A673 (cell line): ENCODE data around the gene ASPSCR1. TPM values are rescaled to one million over a fixed set of nuclear protein-coding genes. Genes with fewer than 3 reads are reported as not detected.
"Not testable (repeated sequence)": the region's sequence is repeated elsewhere in the genome, so short reads cannot be mapped to it uniquely, and the experiment has no call there.

Source experiments
- BruUV-seq: library from RNA; stranded (reverse); fragments of 400-500 nt; replicated peaks from 2 replicates; lab custom pipeline; 2021; lab: Mats Ljungman, UMichigan
- CTCF ChIA-PET: fragments of 300-600 bp; sonication (Branson Sonifier 250); formaldehyde crosslinking; loops from one replicate; lab custom pipeline; 2022; ENCODE audit warnings: antibody characterized with exemption; lab: Charles Lee
- POLR2A ChIA-PET: fragments of 300-600 bp; sonication (Branson Sonifier 250); formaldehyde crosslinking; loops from one replicate; lab custom pipeline; 2022; ENCODE audit warnings: antibody characterized with exemption; ENCODE audit not compliant: low non-redundant PET; lab: Charles Lee
- DNase-seq: peaks from one replicate; pipeline ENCODE4 v3.0.0-alpha.2; 2015; ENCODE audit warnings: low spot score
- H3K27ac ChIP-seq: fragments of 200-600 bp; sonication (generic); 2 replicates; pipeline ENCODE4 v1.5.1; 2016; ENCODE audit warnings: mixed run types, low read depth, mild to moderate bottlenecking, mixed read lengths, antibody characterized with exemption, low read length; ENCODE audit not compliant: poor library complexity, severe bottlenecking
- H3K27me3 ChIP-seq: fragments of 200-600 bp; sonication (generic); replicated peaks from 2 replicates; pipeline ENCODE4 v1.6.1; 2017; ENCODE audit warnings: mixed run types, low read depth, mild to moderate bottlenecking, mixed read lengths, antibody characterized with exemption, low read length; ENCODE audit not compliant: insufficient read depth, poor library complexity
- H3K36me3 ChIP-seq: fragments of 200-600 bp; sonication (generic); 2 replicates; pipeline ENCODE4 v1.6.1; 2016; ENCODE audit warnings: mixed run types, mild to moderate bottlenecking, mixed read lengths, antibody characterized with exemption, low read length; ENCODE audit not compliant: insufficient read depth, poor library complexity, severe bottlenecking
- H3K4me1 ChIP-seq: fragments of 200-600 bp; sonication (generic); 2 replicates; pipeline ENCODE4 v1.6.1; 2017; ENCODE audit warnings: mixed run types, mild to moderate bottlenecking, mixed read lengths, antibody characterized with exemption, low read length; ENCODE audit not compliant: insufficient read depth, poor library complexity, severe bottlenecking
- H3K4me3 ChIP-seq: fragments of 200-600 bp; sonication (generic); 2 replicates; pipeline ENCODE4 v1.5.1; 2016; ENCODE audit warnings: low read depth, mixed run types, mild to moderate bottlenecking, mixed read lengths, low read length; ENCODE audit not compliant: poor library complexity, severe bottlenecking
- H3K9me3 ChIP-seq: fragments of 200-600 bp; sonication (generic); 2 replicates; pipeline ENCODE4 v1.6.1; 2016; ENCODE audit warnings: mixed run types, low read depth, mild to moderate bottlenecking, mixed read lengths, antibody characterized with exemption, low read length; ENCODE audit not compliant: poor library complexity, severe bottlenecking
- EZH2 ChIP-seq: fragments of 200-600 bp; sonication (generic); IDR thresholded peaks from 2 replicates; pipeline ENCODE4 v1.6.1; 2017; ENCODE audit warnings: borderline replicate concordance, low read depth, mild to moderate bottlenecking, mixed read lengths, antibody characterized with exemption, low read length; ENCODE audit not compliant: poor library complexity, severe bottlenecking
- intact Hi-C: fragments of 100-400 bp; cut with micrococcal nuclease; formaldehyde crosslinking; loops from one replicate; pipeline ENCODE4 v1.10.0; 2022; ENCODE audit not compliant: unreplicated experiment
- total RNA-seq: library from RNA; stranded (reverse); gene quantifications from 2 replicates; pipeline ENCODE4 v1.2.3, GENCODE V29; 2021
- TF ChIP-seq, protein P1 (sequence below): fragments of 300-800, 200-600 bp; sonication (generic); conservative IDR thresholded peaks from 2 replicates; pipeline ENCODE4 v1.5.1; 2017; ENCODE audit warnings: low read depth, mild to moderate bottlenecking, antibody characterized with exemption, low read length, moderate library complexity, mixed read lengths

ASPSCR1 gene
- total RNA-seq, 1 experiment from 2014 or later, result 46.2 TPM

DNA sequence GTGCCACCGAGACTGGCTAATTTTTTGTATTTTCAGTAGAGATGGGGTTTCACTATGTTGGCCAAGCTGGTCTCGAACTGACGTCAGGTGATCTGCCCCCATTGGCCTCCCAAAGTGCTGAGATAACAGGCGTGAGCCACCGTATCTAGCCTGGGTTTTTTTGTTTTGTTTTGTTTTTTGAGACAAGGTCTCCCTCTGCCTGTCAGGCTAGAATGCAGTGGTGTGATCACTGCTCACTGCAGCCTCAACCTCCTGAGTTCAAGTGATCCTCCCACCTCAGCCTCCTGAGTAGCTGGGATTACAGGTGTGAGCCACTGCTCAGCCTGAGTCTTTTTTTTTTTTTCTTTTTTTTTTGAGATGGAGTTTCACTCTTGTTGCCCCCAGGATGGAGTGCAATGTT is 24.0 kb upstream of the ASPSCR1 start:
- H3K27me3 ChIP-seq, H3K27ac ChIP-seq, H3K4me1 ChIP-seq, DNase-seq, H3K9me3 ChIP-seq, H3K36me3 ChIP-seq, intact Hi-C loops, H3K4me3 ChIP-seq, BruUV-seq, POLR2A ChIA-PET: not testable (repeated sequence)
- CTCF ChIA-PET, result interaction anchor here (0.7 kb wide), 1 partner anchor 128 kb away, joined by 3 read pairs; no protein-coding TSS in a partner anchor
- TF ChIP-seq, protein P1, sequence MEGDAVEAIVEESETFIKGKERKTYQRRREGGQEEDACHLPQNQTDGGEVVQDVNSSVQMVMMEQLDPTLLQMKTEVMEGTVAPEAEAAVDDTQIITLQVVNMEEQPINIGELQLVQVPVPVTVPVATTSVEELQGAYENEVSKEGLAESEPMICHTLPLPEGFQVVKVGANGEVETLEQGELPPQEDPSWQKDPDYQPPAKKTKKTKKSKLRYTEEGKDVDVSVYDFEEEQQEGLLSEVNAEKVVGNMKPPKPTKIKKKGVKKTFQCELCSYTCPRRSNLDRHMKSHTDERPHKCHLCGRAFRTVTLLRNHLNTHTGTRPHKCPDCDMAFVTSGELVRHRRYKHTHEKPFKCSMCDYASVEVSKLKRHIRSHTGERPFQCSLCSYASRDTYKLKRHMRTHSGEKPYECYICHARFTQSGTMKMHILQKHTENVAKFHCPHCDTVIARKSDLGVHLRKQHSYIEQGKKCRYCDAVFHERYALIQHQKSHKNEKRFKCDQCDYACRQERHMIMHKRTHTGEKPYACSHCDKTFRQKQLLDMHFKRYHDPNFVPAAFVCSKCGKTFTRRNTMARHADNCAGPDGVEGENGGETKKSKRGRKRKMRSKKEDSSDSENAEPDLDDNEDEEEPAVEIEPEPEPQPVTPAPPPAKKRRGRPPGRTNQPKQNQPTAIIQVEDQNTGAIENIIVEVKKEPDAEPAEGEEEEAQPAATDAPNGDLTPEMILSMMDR, result 0 out of 2 replicates have a peak, but pooled peaks have one; percentile 21

DNA sequence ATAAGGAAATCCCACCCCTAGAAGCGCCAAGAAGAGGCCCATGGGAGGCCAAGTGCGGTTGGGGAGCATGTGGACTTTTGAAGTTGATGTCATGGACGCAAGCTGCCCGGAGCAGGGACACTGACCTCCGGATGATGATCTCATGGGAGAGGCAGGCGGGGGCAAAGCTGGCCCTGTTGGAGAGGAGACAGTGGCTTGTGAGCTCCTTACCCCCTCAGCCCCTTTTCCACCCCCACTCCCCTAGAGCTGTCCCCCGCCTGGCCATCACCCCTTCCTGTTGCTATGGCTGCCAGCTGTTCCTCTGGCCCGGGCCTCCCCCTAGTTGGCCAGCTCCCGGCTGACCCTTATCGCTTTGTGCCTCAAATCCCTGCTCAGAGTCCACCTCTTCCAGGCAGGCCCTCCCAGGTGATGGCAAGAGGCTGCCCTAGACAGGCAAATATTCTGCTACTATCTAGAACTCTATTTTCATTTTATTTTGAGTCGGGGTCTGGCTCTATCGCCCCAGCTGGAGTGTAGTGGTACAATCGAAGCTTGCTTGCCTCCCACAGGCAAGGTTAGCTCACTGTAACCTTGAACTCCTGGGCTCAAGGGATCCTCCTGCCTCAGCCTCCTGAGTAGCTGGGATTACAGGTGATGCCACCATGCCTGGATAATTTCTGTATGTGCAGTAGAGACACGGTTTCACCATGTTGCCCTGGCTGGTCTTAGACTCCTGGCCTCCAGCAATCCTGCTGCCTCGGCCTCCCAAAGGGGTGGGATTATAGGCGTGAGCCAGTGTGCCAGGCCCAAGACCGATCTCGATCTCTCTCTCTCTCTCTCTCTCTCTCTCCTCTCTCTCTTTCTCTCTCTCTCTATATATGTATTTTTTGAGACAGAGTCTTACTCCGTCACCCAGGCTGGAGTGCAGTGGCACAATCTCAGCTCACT is 23.0 kb upstream of the ASPSCR1 start:
- Histone ChIP-seq H3K4me3 (no peak overlapping the region), H3K27ac (no peak overlapping the region), H3K27me3 (peaks cover 14% of the 10 kb centered on the region), H3K4me1 (no peaks in the 10 kb centered on the region), H3K36me3 (no peaks in the 10 kb centered on the region), H3K9me3 (no peaks in the 10 kb centered on the region)
- no peak for DNase-seq
- ChIA-PET CTCF (no interaction called here), POLR2A (no interaction called here)
- no peak for TF ChIP-seq EZH2
- TF ChIP-seq, protein P1, result no peak
- intact Hi-C loops, result loop anchor here (5.0 kb wide), 1 partner anchor 68 kb away; the partner anchor contains the start of genes CENPX and LRRC45
- no TSS peak for BruUV-seq

DNA sequence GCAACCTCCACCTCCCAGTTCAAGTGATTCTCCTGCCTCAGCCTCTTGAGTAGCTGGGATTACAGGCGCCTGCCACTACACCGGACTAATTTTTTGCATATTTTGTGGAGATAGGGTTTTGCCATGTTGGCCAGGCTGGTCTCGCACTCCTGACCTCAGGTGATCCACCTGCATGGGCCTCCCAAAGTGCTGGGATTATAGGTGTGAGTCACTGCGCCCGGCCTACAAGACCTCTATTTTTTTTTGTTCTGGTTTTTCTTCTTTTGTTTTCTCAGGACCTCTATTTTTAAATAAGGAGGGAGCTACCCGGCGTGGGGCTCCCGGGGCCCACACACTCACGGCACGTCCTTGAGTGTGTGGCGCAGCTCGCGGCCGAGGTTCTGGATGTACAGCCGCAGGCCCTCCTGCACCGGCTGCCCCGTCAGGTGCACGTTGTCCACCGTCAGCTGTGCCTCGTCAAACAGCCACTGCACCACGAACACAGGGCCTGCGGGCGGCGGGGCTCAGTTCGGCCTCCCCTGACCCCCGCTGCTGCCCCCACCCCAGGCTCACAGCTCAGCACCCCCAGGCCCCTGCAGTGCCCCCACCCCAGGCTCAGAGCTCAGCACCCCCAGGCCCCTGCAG is 22.3 kb upstream of the ASPSCR1 start:
- Histone ChIP-seq H3K27ac (no peak overlapping the region), H3K27me3 (peaks cover 22% of the 10 kb centered on the region), H3K36me3 (no peaks in the 10 kb centered on the region), H3K4me1 (no peaks in the 10 kb centered on the region), H3K4me3 (no peak overlapping the region), H3K9me3 (no peaks in the 10 kb centered on the region)
- ChIA-PET POLR2A (no interaction called here), CTCF (no interaction called here)
- TF ChIP-seq, protein P1, result no peak
- no peak for TF ChIP-seq EZH2
- intact Hi-C loops, result loop anchor here (5.0 kb wide), 1 partner anchor 67 kb away; the partner anchor contains the start of genes CENPX and LRRC45
- BruUV-seq, result no TSS peak
- no peak for DNase-seq
